Activated CD8-positive, alpha-beta memory T cell treated with anti-CD3 and anti-CD28 coated beads for 4 hours (primary cell): ENCODE measurements around the gene PRM2.

Source experiments
- DNase-seq, 2 donors: peaks; one replicate each; pipeline ENCODE4 v3.0.0-alpha.2; 2020; ENCODE audit warnings: low read depth in 2 of 2

Gene PRM2

DNA sequence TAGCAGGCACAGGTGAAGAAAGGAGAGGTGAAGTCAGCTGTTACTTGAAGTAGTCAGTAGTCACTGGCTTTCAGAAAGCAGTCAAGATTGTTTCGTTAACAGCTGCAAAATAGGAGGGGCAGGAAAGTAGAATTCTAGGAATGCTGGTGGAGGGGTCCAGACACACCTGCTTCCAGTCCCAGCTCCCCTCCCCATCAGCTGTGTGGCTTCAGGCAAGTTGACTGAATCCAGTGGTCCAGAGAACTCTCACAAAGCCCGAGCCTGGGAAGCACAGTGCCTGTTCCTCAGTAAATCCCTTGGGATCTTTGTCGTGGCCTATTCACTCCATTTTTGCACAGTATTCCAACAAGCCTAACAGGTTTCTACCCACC, 15.7 kb downstream of the PRM2 start:
- DNase-seq, result no peak

DNA sequence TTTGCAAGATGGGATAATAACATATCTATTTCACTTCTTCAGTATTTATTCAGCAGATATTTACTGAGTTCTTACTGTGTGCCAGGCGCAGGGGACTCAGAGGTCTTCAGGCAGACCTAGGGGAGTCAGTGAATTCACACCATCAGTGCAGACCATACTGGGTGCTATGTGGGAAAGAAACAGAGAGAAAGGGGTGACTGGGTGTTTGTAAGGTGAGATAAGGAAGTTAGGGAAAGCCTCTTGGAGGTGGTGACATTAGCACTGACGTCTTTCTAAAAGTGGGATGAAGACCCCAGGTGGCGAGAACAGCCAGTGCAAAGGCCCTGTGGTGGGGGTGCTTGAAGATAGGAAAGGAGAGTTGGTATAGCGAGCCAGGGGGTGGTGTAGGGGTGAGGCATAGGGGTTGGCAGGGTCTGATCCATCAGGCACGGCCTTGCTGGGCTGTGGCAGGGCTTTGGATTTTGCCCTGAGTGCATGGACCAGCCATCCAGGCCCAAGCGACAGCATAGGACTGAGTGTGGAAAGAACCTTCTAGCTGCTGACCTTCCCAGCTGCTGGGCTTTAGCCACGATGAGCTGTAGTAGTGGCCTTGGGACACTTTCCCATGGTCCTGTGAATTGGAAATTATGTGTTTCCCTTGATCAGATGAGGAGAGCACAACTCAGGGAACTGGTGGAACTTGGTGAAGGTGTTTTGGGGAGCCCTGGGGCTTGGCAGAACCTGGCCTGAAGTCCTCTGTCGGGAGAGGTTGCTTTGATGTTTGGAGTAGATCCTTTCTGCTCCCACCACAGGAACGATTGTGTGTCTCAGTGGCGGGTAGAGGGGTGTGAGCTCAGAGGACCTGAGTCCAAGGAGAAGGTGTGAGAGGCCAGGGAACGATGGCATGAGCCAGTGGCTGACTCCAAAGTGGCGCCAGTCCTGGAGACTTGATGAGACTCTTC, 16.4 kb downstream of the PRM2 start:
- DNase-seq, result no peak

GRCh38 chr16:11258553-11259492, 17.5 kb downstream of the PRM2 start:
- DNase-seq, result no peak

- no peak for DNase-seq
These were observed 18.9 kb downstream of the PRM2 start for GRCh38 chr16:11257131-11257938.

- DNase-seq, result no peak
These were observed 19.6 kb downstream of the PRM2 start for GRCh38 chr16:11256661-11257130.

DNA sequence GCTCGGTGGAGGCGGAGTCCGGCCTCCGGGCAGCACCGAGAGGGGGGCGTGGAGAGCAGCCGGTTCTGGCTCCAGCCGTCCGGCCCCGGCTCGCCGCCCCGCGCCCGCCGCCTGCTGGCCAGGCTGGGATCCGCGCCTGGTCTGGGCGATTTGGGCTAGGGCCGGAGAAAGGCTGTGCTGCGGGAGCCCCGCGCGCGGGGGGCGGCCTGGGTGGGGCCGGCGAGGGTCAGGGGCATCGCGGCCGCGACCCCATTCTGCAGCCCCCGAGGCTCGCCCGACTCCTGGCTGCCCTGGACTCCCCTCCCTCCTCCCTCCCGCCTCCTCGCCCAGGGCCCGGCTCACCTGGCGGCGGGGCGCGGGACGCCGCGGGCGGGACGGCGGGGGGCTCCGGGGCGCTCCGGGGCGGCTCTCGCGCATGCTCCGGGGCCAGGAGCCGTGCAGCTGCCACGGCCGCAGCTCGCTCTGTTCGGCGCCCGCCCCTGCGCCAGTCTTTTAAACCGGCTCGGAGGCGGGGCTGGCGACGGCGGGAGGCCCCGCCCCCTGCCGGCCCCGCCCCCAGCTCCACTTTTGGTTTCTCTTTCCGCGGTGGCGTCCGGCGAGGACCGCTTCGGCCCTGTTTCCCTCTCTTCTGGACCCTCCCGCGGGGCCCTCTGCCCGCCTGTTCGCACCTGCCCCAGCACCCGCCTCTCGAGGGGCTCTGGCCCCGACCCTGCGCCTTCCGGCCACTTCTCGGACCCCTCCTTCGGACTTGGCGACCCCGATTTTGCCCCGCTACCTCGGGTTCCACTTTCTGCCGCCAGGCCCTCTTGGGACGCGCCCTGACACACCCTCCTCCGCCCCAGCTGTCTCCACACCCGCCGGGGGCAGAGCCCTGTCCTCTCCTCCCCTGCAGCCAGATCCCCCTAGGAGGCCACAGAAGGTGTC, 20.3 kb downstream of the PRM2 start, which contains the start of gene SOCS1:
SOCS1 (minus strand) TSS at position 468 of the 924 bp plus-strand sequence. CDS start 726 bp downstream, outside the sequence.
- DNase-seq, result peak; percentile 78 to 81

- no peak for DNase-seq
These were observed 21.2 kb downstream of the PRM2 start for GRCh38 chr16:11254913-11255736.

GRCh38 chr16:11253995-11254912, 22.0 kb downstream of the PRM2 start:
- no peak for DNase-seq

DNA sequence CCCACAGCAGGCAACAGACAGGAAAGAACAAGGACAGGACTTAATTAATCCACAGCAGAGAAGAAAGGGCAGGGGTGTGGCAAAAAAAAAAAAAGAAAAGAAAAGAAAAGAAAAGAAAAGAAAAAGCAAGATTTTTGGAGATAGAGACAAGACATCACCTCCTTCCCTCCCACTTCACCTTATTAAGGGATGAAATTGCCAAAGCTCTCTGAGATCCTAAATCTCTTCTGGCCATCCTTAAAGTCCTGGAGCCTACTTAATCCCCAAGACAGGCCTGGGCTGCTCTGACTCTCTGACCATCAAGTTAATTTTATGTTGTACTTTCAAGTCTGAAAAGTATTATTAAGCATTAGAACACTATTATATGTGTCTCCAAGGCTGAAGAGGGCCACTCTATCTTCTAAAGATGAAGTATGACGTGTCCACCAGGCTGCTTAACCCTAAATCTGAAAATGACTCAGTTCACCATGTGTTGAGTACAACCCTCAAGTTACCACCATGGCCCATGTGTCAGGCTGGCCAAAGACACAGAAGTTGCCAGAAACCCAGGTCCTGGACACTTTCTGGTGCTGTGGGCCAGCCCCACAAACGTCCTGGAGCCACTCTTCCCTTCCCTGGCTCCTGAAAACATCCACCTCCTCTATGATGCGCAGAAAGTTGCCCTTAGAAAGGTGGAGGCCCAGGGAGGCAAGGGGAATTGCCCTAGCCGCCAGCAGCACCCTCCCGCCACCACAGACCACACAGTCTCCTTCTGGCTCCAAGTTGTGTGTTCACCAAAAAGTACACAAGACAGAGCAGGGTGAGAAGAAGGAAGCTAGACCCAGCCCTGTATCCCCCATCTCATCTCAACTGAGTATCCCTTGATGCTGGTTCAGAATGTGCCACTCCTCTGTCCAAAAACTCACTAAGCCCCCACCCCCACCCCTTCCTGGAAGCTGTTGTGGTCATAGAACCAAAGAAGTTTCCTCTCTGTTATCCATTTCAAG, 23.0 kb downstream of the PRM2 start:
- DNase-seq, result no peak

GRCh38 chr16:11252482-11252931, 23.8 kb downstream of the PRM2 start:
- DNase-seq, result no peak

GRCh38 chr16:11251525-11252481, 24.5 kb downstream of the PRM2 start:
- DNase-seq, result peak; percentile 60 to 73

DNA sequence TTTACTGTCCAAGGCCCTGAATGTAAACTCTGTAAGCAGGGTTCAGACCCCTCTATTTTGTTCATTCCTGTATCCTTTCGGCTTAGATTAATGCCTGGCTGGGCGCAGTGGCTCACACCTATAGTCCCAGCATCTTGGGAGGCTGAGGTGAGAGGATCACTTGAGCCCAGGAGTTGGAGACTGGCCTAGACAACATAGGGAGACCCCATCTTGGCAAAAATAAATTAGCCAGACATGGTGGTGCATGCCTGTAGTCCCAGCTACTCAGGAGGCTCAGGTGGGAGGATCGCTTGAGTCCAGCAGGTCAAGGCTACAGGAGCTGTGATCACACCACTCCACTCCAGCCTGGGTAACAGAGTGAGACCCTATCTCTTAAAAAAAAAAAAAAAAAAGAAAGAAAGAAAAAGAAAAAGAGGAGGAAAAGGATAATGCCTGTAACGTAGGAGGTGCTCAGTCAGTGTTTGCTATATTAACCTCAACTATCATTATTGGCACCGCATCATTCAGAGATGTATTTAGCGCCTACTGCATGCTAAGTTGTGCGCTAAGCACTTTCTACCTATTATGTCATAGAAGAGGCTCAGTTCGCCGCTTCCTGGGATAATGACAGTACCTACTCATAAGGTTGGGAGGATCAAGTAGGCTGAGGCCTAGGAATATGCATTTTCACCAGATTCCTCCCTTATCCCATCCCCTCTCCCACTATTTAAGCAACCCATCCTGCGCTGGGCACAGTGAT, 25.3 kb downstream of the PRM2 start:
- no peak for DNase-seq

DNA sequence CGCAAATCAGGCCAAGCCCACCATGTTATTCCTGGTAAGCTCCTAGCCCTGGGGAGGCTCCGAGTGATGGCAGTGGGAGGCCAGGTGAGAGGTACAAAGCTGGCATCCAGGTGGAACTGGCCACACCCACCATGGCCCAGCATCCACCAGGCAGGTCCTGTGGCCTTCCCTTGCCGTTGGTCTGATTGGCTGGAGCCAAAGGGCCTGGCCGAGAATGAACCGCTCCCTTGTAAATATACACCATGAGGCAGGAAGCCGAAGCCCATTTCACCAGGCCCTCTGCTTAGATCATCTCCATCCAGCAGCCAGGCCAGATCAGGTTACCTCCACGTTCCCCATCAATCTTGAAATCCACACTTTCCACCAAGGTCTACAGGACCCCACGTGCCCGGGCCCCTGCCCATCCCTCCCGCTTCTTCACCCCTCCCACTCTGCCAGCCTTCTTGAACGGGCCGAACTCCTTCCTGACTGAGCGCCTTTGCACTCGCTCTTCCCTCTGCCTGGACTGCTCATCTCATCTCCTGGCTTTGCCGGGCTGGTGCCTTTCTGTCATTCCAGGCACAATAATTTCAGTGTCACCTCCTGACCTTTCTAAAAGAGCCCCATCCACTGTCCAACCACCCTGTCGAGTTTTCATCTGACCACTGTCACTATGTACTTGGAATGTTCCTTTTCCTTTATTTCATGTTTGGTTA, 26.0 kb downstream of the PRM2 start:
- no peak for DNase-seq

DNA sequence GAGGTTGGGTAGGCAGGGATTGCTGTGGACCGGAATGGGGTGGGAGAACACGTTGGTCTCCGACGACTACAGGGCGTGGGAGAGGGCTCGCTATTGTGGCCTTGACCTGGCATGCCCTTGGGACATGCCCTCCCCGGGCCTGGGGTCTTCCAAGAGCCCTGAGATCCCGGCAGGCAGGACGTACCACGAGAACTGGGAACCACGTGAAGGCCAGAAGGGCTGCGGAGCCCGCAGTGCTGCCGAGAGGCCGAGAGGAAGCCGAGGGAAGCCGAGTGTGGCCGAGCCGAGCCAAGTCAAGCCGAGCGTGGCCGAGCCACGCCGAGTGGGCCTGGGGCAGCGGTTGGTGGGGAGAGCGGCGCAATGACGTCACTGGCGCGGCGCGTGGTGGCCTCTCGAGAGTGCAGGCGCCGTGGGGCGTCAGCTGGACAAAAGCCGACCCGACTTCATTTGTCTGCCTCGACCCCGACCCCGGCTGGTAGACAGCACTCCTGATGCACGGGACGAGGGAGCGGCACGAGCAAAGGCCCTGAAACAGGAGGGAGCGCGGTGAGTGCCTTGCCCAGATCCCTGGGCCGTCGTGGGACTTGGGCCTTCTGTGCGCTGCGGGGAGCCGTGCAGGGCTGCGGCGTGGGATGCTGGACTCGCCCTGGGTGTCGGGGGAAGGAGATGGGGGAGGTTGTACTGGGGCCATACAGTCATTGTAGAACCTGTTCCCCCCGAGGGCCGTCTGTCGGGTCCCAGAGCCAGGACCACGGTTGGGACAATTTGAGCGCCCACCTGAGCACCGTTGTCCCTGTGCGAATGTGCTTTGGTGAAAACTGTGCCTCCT, 26.8 kb downstream of the PRM2 start:
- no peak for DNase-seq
